ENCODE results near the gene TRNT1.

Gene TRNT1

DNA sequence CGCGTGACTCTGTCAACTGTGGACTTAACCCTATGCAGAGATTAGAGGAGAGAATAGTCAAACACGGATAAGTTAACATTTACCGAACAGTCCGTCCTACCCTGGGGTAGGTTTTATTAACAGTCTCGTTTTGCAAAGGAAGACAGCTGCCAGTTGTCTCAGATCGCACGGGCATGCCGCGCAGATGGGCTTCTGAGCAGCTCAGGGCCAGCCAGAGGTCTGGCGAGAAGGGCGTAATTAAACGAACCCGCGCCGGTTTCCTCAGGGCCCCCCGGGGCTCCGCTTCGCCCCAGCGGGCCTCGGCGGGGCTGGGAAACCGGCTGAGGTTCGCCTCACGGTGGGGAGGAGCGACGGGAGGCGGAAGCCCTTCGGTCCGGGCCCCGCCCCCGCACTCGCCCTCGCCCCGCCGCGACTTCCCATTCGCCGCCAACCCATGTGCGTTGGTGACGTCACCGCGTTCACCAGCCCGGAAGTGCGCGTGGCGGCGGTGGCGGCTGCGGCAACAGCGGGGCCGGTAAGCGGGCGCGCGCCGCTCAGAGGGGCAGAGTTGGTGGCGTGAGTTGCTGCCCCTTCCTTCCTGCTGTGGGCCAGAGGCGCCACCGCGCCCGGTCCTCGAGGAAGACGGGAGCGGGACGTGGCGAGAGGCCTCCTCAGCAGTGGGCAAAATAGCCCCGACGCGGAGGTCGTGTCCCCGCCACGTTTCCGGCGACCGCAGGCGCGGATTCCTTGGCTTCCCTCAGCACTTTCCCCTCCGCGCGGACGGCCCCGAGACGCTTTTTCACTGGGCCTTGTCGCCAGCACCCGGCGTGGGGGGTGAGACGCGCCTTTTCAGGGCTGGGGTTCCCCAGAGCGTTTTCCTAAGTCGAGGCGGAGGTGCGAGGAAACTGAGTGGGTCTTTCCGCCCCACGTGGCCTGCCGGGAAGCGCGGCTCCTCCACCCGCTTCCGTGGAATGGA lies at the start of gene TRNT1:
Gene TRNT1 (plus strand): TSS at position 464 of the 955 bp plus-strand sequence. CDS start 2,101 bp downstream, outside the sequence.
- peak; percentile 94 to 97 (median 95) for DNase-seq (ENCODE audit: low read depth in 4 of 4, low spot score in 1 of 4)

DNA sequence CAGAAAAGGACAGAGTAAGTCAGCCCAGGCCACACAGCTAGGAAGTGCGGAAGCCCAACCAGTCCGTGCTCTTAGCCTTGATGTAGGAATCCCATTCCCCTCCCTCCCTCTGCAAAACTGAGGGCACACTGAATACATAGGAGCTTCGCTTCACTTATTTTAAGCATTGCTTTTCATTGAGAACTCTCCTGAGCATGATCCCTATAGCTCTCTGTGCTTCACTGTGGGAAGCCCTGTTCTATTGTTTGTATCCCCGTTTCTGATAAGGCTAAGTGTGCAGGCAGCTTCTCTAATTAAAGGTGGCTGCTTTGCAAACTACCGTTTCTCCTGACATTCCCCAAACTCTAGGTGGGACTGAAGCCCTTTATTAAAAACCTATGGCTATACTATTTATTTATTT lies 46.4 kb upstream of the TRNT1 start:
- DNase-seq (ENCODE audit: low read depth in 4 of 4, low spot score in 1 of 4): no peak

DNA sequence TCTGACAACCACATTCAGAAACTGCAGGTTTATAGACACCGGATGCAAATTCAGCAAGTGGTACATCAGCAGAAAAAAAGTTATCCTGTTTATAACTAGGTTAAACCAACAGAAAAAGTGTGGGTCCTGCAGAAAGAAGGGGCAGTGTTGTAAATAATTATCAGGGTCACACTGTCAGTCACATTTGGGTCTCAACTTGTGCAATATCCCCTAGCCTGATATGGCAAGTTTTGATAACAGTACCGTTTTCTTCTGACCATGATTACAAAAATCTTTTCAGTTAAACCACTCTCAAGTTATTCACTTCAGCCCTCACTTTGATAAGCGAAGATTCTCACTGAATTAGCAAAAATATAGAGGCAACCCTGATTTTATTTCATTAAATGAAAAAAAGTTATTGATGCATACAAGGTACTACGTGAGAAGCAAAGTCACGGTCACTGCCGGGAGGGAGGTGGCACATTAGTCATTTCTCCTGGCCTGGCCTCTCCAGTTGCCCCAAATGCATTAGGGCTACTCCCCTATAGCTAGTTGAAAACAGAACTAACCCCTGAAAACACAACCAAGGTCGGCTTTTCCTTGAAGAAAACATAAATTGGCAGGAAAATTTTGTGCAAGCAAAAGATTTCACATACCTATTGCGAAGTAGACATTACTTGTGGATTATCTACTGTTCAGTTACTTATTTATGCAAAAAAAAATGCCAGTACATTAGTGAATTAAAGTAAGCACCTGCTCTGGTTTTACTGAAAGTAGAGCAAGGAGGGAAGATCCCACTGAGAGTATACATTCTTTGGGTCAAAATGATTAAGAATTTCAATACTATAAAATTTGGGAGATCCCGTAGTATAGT lies 45.1 kb upstream of the TRNT1 start:
- no peak for DNase-seq (ENCODE audit: low read depth in 4 of 4, low spot score in 1 of 4)

DNA sequence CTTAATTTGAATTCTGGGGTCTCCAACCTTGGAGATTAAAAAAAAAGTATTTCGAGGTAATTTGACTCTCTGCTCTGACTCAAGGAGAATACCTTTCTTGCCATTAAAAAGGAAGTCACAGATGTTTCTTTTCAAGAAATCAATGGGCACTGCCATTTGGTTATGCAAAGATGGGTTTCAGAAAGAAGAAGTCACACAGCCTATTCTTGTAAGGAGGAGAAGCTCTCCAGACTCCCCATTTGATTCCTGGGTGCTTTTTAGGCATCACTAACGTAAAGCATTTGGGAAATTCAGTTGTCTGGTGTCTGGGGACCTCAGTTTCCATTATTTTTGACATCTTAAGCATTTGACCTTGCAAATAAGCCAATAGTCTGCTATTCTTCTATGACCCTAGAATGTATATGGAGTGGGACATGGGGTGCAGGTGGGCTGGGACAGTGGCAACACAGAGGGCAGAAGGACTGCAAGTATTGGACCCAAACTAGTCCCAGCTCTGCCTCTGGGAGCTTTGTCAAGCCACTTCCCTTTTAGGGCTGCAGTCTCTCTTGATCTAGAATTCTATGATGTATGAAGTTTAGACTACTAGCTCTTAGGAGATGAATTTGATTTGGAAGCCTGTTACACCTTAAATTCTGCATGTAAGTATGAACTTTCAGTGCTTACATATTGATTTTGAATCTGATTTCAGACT lies 44.4 kb upstream of the TRNT1 start:
- DNase-seq (ENCODE audit: low read depth in 4 of 4, low spot score in 1 of 4): no peak

DNA sequence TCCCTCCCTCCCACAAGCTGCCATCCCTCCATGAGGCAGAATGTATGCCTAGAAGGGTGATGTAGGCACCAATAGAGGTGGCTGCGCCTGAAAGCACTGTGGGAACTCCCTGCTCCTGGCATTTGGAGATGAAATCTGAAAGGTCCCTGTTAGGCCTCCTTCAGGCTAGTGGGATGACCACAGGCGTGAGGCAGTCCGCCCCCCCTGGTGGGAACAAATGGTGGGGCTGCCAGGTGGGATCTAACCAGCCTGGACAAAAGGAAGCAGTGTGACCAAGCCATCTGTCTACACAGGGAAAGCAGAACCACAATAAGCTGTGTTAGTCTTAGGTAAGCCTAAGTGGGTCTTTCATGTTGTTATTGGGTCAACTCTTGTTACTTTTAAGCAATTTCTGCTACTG lies 41.9 kb upstream of the TRNT1 start:
- DNase-seq (ENCODE audit: low read depth in 4 of 4, low spot score in 1 of 4): no peak

DNA sequence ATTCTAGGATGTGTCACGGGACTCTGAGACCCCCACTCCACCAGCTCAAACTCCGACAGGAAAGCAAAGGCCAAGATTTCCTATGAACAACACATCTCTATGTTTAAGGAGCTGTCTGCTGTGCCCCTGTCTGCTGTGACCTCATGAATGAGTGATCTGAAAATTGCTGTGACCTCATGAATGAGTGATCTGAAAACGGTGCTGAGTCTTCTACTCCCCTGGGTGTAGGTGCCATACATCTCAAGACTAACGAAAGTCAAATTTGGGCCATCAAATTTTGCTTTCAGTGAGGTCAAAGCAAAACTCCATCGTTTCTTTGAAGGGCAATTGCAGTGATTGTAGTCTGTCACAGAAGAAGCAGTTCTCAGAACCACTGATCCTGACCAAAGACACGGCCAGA lies 41.0 kb upstream of the TRNT1 start:
- no peak for DNase-seq (ENCODE audit: low read depth in 4 of 4, low spot score in 1 of 4)

DNA sequence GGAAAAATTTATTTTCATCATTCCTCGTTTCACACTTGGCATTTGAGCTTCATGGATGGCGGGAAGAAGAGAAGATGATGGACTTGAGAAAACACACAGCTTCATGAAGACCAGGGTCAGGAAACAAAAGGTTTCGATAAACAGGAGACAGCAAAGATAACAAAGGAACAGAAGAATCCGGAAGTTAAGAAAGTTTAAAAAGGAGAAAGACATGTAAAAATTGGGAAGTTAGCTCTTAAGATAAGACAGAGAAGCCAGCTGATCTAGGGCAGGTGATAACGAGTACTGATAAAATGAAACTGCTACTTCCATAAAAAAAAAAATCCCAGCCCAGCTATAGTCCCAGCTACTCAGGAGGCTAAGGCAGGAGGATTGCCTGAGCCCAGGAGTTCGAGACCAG lies 40.5 kb upstream of the TRNT1 start:
- DNase-seq (ENCODE audit: low read depth in 4 of 4, low spot score in 1 of 4): no peak

DNA sequence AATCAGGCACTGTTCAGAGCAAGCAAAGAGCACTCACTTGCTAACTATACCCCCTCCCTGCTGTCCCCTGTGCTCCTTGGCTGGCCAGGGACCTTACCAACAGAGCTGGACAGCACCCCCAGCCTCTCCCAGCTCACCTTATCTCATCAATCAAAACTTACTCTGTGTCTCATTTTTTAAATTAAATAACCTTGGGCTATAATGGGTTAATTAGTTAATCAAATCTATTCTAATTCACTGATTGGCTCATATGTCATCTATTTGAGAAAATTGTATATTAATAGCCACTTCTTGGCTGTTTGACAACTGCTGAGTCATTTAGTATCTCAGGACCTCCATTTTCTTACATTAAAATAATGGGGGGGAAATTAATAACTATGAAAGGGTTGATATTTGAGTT lies 39.5 kb upstream of the TRNT1 start:
- no peak for DNase-seq (ENCODE audit: low read depth in 4 of 4, low spot score in 1 of 4)

DNA sequence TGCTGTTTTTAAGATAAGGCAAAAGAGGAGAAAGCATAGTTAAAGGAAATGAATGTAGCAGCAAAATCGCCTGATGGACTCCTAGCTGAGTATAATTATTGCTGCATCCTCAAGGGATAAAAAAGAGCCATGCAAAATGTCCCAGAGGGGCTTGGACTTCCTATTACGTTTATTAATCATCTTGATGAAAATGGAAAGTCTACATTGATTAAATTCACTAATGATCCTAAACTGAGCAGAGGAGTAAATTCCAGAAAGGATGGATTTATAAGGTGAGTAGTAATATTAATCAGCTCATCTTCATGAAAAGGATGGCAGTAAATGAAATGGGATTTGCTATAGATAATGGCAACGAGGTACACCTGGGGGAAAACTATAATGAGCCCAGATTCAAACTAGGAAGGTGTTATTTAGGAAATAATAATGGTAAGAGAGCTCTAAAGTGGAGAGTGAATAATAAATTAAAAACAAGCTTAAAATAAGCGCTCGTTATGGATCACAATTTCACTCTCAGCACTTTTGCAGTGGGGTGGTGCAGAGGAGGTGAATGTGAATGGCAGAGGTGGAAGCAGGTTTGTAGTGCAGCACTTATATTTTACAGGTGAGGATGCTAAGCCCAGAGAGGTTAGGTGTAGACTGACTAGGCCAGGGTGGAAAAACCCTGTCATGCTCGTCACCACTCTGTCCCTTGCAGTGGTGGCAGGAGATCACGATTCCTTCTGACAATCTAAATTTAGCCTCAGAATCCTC lies 38.8 kb upstream of the TRNT1 start:
- no peak for DNase-seq (ENCODE audit: low read depth in 4 of 4, low spot score in 1 of 4)

DNA sequence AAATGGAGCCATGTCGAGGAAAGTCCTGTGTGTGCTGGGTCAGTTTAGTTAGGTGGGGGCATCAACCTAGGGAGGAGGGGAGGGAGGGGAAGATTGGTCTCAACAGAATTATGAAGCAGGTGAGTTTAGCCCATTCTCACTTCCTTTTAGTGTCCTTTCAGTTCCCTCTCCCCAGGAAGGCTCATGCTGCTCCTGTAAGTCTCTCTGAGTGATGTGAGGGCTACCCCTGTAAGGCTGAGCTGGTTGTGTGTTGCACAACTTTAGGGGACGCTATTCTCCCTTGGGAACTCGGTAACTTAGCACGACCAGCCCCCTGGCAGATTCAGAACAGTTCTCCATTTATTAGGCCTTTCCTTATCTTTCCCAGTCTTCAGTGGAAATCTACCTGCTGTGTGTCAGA lies 37.7 kb upstream of the TRNT1 start:
- no peak for DNase-seq (ENCODE audit: low read depth in 4 of 4, low spot score in 1 of 4)

DNA sequence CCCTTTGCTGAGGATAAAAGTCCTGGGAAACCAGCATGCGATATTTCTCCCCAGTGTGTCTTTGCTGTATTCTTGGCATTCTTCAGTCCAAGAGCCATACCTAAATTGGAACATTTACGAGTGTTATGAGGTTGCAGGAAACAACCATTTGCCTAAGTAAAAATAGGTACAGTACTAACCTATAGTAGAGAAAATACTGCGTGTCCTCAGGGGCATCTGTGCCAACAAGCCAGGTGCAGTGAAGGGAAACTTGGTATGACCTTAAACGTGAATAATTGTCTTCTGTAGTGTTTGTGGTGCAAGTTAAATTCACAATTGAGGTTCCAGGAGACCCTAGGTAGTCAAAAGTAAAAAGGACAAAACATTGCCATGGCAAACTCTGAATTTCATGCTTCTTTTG lies 28.8 kb upstream of the TRNT1 start:
- no peak for DNase-seq (ENCODE audit: low read depth in 4 of 4, low spot score in 1 of 4)

DNA sequence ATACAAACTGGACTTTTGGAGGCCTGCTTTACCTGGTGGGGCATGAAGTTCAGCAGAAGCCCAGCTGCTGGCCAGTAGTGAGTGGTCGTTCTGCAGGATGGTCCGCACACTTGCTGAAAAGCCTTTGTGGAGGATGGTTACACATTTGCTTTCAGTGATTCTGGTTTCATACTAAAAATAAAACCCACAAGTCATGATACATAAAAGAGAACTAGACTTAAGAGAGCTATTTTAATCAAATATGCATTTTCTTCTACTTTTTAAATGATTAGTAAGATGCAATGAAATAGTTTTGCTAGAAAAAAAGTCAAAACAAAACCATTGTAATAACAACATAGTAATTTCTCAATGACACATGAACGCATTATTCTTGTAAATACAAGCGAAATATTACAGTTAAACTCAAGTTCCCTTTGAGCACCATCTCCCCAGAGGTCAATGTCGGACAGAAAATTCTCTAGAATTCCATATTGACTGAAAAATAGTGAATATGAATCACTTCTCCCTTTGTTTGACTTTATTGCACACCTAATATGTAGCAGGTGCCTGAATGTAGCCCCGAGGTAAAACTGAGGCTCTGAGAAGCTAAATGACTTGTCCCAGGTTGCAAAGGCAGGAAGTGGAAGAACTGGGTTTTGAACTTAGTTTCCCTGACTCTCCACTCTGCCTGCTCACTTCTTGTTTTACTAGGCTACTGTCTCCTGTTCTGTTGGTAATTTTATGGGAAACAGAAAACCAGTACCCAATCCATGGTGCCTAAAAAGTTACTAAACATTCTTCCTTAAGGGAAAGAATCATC lies 24.9 kb upstream of the TRNT1 start:
- no peak for DNase-seq (ENCODE audit: low read depth in 4 of 4, low spot score in 1 of 4)

DNA sequence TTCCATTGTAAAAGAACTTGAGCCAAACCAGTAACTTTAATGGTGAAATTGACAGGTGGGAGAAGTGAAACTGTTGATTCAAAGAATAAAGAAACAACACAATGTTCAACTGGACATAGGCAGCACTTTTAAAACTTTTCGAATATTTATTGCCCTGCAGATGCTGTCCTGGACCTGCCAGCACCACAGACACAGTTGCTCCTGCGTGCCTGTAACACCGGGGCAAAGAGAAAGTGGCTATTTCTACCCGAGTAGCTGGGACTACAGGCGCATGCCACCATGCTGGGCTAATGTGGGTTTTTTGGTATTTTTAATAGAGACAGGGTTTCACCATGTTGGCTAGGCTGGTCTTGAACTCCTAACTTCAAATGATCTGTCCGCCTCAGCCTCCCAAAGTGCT lies 24.0 kb upstream of the TRNT1 start:
- no peak for DNase-seq (ENCODE audit: low read depth in 4 of 4, low spot score in 1 of 4)

DNA sequence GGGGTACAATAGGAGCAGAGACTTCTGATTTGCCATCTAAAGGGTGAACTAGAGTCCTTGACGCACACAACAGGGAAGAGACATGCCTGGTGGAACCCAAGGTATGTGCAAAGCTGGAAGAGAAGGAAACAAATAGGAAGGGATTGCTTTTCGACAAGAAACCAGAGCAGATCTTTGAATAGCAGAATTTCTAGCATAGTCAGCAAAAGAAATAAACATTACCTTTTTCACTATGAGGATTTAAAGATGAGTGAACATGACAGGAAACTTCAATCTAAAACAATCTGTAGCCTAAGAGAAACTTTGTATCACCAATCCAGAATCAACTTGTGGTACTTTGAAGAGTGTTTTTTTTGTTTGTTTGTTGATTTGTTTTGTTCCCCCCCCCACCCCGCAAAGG lies 21.5 kb upstream of the TRNT1 start:
- no peak for DNase-seq (ENCODE audit: low read depth in 4 of 4, low spot score in 1 of 4)

DNA sequence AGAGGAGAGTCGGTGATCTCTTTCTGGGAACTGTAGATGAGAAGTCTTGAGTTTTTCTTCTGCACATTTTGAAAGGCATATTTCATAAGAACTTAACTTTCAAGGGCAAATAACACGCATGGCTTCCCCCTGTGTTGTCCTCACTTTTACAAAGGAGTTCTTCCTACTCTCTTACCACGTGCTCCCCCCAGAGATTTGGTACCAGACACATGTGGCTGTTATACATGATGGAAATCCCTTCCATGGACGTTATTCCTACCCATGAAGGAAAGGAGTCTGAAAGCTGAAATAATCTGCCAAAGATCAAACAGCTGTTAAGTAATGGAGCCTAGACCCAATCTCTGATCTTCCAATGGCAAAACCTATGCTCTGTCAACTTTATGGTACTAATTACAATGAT lies 20.9 kb upstream of the TRNT1 start:
- no peak for DNase-seq (ENCODE audit: low read depth in 4 of 4, low spot score in 1 of 4)

DNA sequence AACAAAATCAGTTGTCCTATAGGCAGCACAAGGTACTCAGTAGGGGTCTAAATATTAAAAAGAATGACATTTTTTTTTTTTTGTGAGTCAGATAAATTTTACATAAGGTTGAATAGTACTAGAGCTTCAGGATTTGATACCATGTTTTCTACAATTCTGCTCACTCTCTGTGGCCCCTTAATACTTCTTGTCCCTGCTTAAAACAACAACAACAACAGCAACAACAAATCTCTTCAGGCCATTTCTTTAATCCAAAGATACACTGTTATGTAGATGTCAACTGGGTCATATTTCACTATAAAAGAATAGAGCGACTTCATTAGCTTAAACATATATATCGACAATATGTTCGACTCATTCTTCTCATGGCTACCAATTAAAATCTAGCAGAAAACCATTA lies 19.6 kb upstream of the TRNT1 start:
- DNase-seq (ENCODE audit: low read depth in 4 of 4, low spot score in 1 of 4): no peak

DNA sequence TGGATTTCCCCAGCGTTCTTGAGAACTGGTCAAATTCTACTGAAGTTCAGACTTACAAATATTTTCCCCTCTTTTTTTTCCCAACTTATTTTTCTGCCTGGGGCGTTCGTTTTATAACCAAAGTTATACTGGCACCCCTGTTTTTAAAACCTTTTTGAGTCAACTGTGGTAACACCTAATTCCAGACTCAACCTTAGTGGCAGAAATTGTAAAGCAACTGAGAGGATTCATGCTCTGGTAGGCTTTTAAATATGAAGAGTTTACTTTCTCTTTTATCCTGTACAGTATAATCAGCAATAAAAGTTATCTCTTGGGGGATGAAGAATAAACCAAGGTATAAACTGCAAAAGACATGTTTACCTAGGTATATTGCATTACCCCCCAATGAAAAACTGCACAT lies 18.9 kb upstream of the TRNT1 start:
- no peak for DNase-seq (ENCODE audit: low read depth in 4 of 4, low spot score in 1 of 4)

DNA sequence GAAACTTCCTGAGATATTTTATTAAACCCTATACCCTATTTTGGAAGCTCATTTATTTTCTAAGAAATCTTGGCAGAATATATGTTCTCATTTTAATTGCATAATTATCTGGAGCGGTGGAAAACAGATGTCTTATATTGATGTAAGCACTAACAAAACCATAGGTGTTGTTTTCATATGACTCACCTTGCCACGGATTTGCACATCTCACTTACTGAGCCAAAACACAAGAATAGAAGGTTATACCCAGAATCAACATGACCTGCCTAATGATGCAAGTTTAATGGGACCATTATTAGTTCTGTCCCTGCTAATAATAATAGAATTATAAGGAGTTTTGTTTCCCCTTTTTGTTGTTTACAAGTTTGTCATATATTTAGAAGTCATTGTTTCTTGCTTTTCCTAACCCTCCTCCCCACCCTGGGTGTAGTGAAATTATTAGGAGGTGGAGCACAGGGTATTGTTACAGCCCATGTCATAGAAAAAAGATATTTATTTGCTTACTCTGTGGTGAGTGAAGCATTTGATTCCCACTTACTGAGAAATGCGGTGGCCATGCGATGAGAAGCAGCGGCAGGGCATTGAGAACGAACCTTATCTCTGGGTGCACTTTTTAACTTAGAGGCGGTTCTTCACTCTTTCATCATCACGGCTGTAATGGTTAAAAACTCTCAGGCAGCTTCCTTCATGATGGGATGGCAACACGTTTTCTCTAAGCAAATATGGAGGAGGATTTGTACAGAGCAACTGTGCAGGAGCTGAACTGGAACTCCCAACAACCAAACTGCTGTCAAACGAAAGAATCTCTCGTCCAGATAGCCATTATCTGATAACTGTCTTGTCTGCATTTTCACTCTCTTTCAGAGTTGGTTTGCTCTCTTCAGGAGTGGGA lies 17.1 kb upstream of the TRNT1 start:
- no peak for DNase-seq (ENCODE audit: low read depth in 4 of 4, low spot score in 1 of 4)

DNA sequence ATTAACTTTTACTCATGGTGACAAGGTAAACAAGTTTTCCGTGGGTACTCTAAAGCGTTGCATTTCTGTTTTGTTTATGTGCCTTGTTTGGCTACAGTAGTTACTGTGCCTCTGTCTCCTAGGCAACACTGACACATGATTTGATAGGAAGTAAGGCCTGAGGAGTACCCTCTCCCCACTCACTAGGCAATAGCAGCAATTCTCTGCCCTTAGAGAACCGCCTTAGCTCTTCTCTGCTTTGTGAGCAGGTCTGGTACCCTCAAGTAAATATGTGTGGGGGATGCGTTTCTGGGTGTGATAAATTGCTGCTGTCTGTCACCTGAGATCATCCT lies 16.5 kb upstream of the TRNT1 start, which contains the start of gene IL5RA:
Gene IL5RA (minus strand): TSS at position 76 of the 332 bp plus-strand sequence. CDS start 5,390 bp downstream, outside the sequence.
- no peak for DNase-seq (ENCODE audit: low read depth in 4 of 4, low spot score in 1 of 4)

Measured in stimulated activated CD4-positive, alpha-beta T cell treated with anti-CD3 and anti-CD28 coated beads, Interleukin-1b, Interleukin-23, amount 100 ng/mL, for 24 hours (primary cell).